ENCODE data around the gene LMF1. TPM values are rescaled to one million over a fixed set of nuclear protein-coding genes. Genes with fewer than 3 reads are reported as not detected.

The LMF1 gene
- total and polyA plus RNA-seq, 7 experiments from 2014 or later = 10.6 to 63.1 (median 41.3) TPM

DNA sequence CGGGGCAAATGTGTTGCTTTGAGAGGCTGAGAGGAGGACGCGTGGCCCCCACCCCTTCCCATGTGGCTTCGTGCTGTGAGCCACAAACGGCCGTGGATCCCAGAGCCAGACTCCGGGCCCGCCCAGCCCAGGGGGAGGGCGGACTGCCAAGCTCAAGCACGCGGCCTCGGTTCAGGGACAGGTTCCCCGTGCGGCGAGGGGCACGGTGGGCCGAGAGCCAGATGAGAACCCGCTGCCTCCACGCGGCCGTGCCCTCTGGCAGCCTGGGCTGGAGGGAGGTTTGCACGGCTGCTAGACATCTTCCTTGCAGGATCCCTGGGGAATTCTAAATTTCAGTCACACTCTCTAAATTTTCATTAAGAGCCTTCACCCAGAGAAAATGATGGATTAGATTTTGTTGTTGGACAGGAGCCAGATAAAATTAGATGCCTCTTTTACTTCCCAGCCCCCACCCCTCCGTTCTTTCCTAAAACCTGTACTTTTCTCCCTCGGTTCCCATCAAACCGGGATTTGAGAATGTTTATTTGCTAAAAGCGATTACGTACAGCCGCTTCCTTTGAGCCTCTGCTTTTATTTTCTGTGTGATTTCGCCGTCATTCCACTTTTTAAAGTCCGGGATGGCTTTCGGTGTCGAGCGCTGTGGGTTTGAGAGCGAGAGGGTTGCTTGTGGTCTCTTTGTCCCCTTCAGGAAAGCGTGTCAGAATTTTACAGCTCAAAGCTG, 145.3 kb downstream of the LMF1 start:
- intact Hi-C loops (cut with micrococcal nuclease) = no loop called here

DNA sequence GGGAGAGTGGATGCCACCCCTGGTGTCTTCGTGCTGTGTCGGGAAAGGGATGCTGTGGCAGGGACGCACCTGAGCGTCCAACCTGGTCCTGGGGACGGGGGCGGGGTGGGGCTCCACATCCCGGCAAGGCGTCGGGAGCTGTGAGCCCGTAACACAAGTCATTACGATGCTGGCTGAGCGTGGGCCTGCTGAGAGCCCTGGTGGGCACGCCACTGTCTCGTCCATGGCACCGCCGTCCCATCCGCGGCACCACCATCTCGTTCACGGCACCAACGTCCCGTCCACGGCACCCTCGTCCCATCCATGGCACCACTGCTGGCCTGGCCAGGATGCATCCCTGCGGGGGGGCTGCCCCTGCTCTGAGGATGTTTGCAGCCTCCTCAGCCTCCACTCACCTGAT, 146.2 kb downstream of the LMF1 start:
- intact Hi-C loops (cut with micrococcal nuclease) = no loop called here
- ATAC-seq = no peak
- POLR2A ChIA-PET = no interaction called here

More for the DNA sequence above, 145.3 kb downstream of the LMF1 start:
- Histone ChIP-seq H3K4me1 (ENCODE audit: control insufficient read depth in 2 of 2, insufficient read depth in 2 of 2, low read length in 2 of 2) (no peaks in the 10 kb centered on the region), H3K27me3 (ENCODE audit: control insufficient read depth in 2 of 2, insufficient read depth in 2 of 2, low read length in 2 of 2) (no peaks in the 10 kb centered on the region), H3K9me3 (ENCODE audit: control insufficient read depth in 2 of 3, low read length in 3 of 3) (no peaks in the 10 kb centered on the region), H3K4me3 (ENCODE audit: low read length) (no peak overlapping the region), H3K27ac (ENCODE audit: low read depth, low read length) (no peak overlapping the region), H3K36me3 (ENCODE audit: control insufficient read depth in 2 of 3, insufficient read depth in 3 of 3, low read length in 3 of 3) (no peaks in the 10 kb centered on the region)
- no peak overlapping the region for H3K27ac Mint-ChIP-seq
- H3K36me3 Mint-ChIP-seq = no peaks in the 10 kb centered on the region
- ChIA-PET CTCF (no interaction called here), POLR2A (no interaction called here)
- no peak for ATAC-seq
- H3K9me3 Mint-ChIP-seq = no peaks in the 10 kb centered on the region
- H3K4me3 Mint-ChIP-seq = no peak overlapping the region
- peaks cover 0 to 20% (median 14%) of the 10 kb centered on the region in 5 donors for H3K27me3 Mint-ChIP-seq
- no peaks in the 10 kb centered on the region for H3K4me1 Mint-ChIP-seq
- DNase-seq = no peak

DNA sequence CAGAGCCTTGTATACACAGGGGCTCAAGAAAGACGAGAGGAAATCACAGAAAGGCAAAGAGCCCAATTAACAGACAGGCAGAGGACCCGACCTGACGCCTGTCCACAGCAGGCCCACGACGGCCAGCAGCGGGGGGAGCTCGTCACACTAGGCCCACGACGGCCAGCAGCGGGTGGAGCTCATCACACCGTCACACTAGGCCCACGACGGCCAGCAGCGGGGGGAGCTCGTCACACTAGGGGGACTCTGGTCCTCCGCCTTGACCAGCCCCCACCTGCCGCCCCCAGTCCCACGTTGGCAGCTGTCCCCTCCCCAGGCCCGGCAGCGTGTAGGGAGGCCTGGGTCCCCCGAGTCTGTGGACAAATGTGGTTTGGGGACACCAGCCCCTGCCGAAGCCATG, 146.6 kb downstream of the LMF1 start:
- POLR2A ChIA-PET = no interaction called here
- ATAC-seq (no peak), DNase-seq (no peak)
- intact Hi-C loops (cut with micrococcal nuclease) = no loop called here
- H3K36me3 Mint-ChIP-seq = no peaks in the 10 kb centered on the region
- H3K27me3 Mint-ChIP-seq = peaks cover 5 to 15% (median 6%) of the 10 kb centered on the region in 5 donors
- no peak overlapping the region for H3K27ac Mint-ChIP-seq
- no peaks in the 10 kb centered on the region for H3K27me3 ChIP-seq (ENCODE audit: control insufficient read depth in 2 of 2, insufficient read depth in 2 of 2, low read length in 2 of 2)
- H3K27ac ChIP-seq (ENCODE audit: low read depth, low read length) = no peak overlapping the region
- no peaks in the 10 kb centered on the region for H3K36me3 ChIP-seq (ENCODE audit: control insufficient read depth in 2 of 3, insufficient read depth in 3 of 3, low read length in 3 of 3)
- no peak overlapping the region for H3K4me3 ChIP-seq (ENCODE audit: low read length)
- CTCF ChIA-PET = no interaction called here
- H3K4me3 Mint-ChIP-seq = no peak overlapping the region
- peaks cover 0 to 7% of the 10 kb centered on the region in 2 donors for H3K4me1 ChIP-seq (ENCODE audit: control insufficient read depth in 2 of 2, insufficient read depth in 2 of 2, low read length in 2 of 2)
- peaks cover 4 to 11% (median 9%) of the 10 kb centered on the region in 7 donors for H3K4me1 Mint-ChIP-seq
- H3K9me3 ChIP-seq (ENCODE audit: control insufficient read depth in 2 of 3, low read length in 3 of 3) = no peaks in the 10 kb centered on the region
- H3K9me3 Mint-ChIP-seq = no peaks in the 10 kb centered on the region

More for the DNA sequence above, 146.2 kb downstream of the LMF1 start:
- Mint-ChIP-seq H3K27ac (no peak overlapping the region), H3K9me3 (no peaks in the 10 kb centered on the region), H3K36me3 (no peaks in the 10 kb centered on the region), H3K27me3 (peaks cover 4 to 16% (median 8%) of the 10 kb centered on the region in 5 donors), H3K4me1 (peaks cover 3 to 7% (median 5%) of the 10 kb centered on the region in 7 donors), H3K4me3 (no peak overlapping the region)
- Histone ChIP-seq H3K4me3 (ENCODE audit: low read length) (no peak overlapping the region), H3K9me3 (ENCODE audit: control insufficient read depth in 2 of 3, low read length in 3 of 3) (no peaks in the 10 kb centered on the region), H3K4me1 (ENCODE audit: control insufficient read depth in 2 of 2, insufficient read depth in 2 of 2, low read length in 2 of 2) (peaks cover 0 to 4% of the 10 kb centered on the region in 2 donors), H3K36me3 (ENCODE audit: control insufficient read depth in 2 of 3, insufficient read depth in 3 of 3, low read length in 3 of 3) (no peaks in the 10 kb centered on the region), H3K27ac (ENCODE audit: low read depth, low read length) (no peak overlapping the region), H3K27me3 (ENCODE audit: control insufficient read depth in 2 of 2, insufficient read depth in 2 of 2, low read length in 2 of 2) (no peaks in the 10 kb centered on the region)
- DNase-seq = no peak
- CTCF ChIA-PET = no interaction called here

DNA sequence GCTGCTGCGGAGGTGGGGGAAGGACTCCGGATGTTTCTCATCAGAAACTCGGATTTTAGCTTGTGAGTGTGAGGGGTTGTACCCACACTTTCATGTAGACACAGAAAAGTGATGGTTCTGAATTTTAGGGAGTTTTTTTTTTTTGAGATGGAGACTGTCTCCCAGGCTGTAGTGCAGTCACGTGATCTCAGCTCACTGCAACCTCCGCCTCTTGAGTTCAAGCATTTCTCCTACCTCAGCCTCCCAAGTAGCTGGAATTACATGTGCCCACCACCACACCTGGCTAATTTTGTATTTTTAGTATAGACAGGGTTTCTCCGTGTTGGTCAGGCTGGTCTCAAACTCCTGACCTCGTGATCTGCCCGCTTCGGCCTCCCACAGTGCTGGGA, 147.9 kb downstream of the LMF1 start:
- ChIA-PET CTCF (no interaction called here), POLR2A (no interaction called here)
- intact Hi-C loops (cut with micrococcal nuclease) = no loop called here
- Mint-ChIP-seq H3K9me3 (no peaks in the 10 kb centered on the region), H3K27me3 (peaks cover 5 to 16% (median 6%) of the 10 kb centered on the region in 5 donors), H3K27ac (no peak overlapping the region), H3K36me3 (no peaks in the 10 kb centered on the region), H3K4me1 (peaks cover 4 to 11% (median 9%) of the 10 kb centered on the region in 7 donors), H3K4me3 (no peak overlapping the region)
- DNase-seq (no peak), ATAC-seq (no peak)
- Histone ChIP-seq H3K9me3 (ENCODE audit: control insufficient read depth in 2 of 3, low read length in 3 of 3) (no peaks in the 10 kb centered on the region), H3K27me3 (ENCODE audit: control insufficient read depth in 2 of 2, insufficient read depth in 2 of 2, low read length in 2 of 2) (no peaks in the 10 kb centered on the region), H3K27ac (ENCODE audit: low read depth, low read length) (no peak overlapping the region), H3K4me3 (ENCODE audit: low read length) (no peak overlapping the region), H3K36me3 (ENCODE audit: control insufficient read depth in 2 of 3, insufficient read depth in 3 of 3, low read length in 3 of 3) (no peaks in the 10 kb centered on the region), H3K4me1 (ENCODE audit: control insufficient read depth in 2 of 2, insufficient read depth in 2 of 2, low read length in 2 of 2) (peaks cover 0 to 7% of the 10 kb centered on the region in 2 donors)

DNA sequence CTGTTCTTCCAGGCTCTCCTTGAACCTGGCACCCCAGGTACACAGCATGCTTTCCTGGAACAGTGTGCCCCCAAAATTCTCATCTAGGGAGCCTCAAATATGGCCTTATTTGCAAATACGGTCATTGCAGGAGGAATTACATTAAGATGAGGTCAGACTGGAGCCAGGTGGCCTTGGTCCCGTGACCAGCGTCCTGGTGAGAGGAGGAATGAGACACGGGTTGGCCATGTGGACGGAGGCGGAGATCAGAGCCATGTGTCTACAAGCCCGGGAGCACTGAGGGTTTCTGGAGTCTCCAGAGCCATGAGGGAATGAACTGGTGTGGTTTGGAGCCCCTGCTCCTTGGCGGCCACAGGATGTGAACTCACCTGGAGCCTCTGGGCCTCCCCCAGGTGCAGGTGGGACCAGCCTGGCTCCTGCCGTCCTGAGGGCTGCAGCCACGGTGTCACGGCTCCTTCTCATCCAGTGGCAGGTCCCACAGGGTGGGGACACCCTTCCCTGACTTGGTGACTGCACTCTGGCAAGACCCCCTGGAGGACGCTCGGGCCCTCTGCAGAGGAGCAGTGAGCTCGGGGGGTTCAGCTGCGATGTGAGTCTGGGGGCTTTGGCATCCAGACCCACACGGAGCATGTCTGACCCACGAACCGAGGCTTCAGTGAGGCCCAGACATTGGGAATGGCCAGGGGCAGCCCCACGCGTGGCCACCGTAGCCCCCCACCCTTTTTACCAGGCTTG, 148.4 kb downstream of the LMF1 start:
- H3K9me3 Mint-ChIP-seq = no peaks in the 10 kb centered on the region
- H3K27me3 Mint-ChIP-seq = peaks cover 5 to 16% (median 6%) of the 10 kb centered on the region in 5 donors
- POLR2A ChIA-PET = no interaction called here
- H3K27ac Mint-ChIP-seq = no peak overlapping the region
- Histone ChIP-seq H3K4me3 (ENCODE audit: low read length) (no peak overlapping the region), H3K36me3 (ENCODE audit: control insufficient read depth in 2 of 3, insufficient read depth in 3 of 3, low read length in 3 of 3) (no peaks in the 10 kb centered on the region), H3K4me1 (ENCODE audit: control insufficient read depth in 2 of 2, insufficient read depth in 2 of 2, low read length in 2 of 2) (peaks cover 0 to 7% of the 10 kb centered on the region in 2 donors), H3K27me3 (ENCODE audit: control insufficient read depth in 2 of 2, insufficient read depth in 2 of 2, low read length in 2 of 2) (no peaks in the 10 kb centered on the region), H3K27ac (ENCODE audit: low read depth, low read length) (no peak overlapping the region), H3K9me3 (ENCODE audit: control insufficient read depth in 2 of 3, low read length in 3 of 3) (no peaks in the 10 kb centered on the region)
- H3K36me3 Mint-ChIP-seq = no peaks in the 10 kb centered on the region
- intact Hi-C loops (cut with micrococcal nuclease) = no loop called here
- CTCF ChIA-PET = no interaction called here
- no peak for DNase-seq
- H3K4me3 Mint-ChIP-seq = no peak overlapping the region
- ATAC-seq = no peak
- H3K4me1 Mint-ChIP-seq = peaks cover 4 to 11% (median 9%) of the 10 kb centered on the region in 7 donors

DNA sequence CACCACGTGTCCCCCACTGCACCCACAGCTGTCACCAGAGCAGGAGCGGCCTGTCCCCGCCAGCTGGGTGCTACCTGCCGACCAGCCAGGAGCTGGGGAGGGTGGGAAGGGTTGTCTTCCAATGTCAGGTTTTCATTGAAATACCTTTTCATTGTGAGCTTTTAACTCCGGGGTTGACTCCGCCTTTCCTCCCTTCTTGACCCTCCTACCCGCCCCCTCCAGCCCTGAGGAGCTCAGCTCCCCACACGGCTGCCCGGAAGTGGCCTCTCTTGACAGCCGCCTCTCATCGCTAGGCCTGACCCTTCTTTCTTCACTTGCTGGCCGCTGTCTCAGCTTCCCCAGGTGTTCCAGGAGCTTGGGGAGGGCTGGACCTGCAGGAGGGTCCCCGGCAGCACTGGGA, 149.0 kb downstream of the LMF1 start:
- no peak overlapping the region for H3K4me3 ChIP-seq (ENCODE audit: low read length)
- peaks cover 0 to 7% of the 10 kb centered on the region in 2 donors for H3K4me1 ChIP-seq (ENCODE audit: control insufficient read depth in 2 of 2, insufficient read depth in 2 of 2, low read length in 2 of 2)
- H3K4me1 Mint-ChIP-seq = peaks cover 4 to 11% (median 9%) of the 10 kb centered on the region in 7 donors
- CTCF ChIA-PET = no interaction called here
- H3K36me3 ChIP-seq (ENCODE audit: control insufficient read depth in 2 of 3, insufficient read depth in 3 of 3, low read length in 3 of 3) = no peaks in the 10 kb centered on the region
- H3K9me3 Mint-ChIP-seq = no peaks in the 10 kb centered on the region
- H3K27me3 ChIP-seq (ENCODE audit: control insufficient read depth in 2 of 2, insufficient read depth in 2 of 2, low read length in 2 of 2) = no peaks in the 10 kb centered on the region
- H3K27ac ChIP-seq (ENCODE audit: low read depth, low read length) = no peak overlapping the region
- H3K27me3 Mint-ChIP-seq = peaks cover 5 to 16% (median 6%) of the 10 kb centered on the region in 5 donors
- no peak overlapping the region for H3K27ac Mint-ChIP-seq
- ATAC-seq = no peak
- POLR2A ChIA-PET = no interaction called here
- no peaks in the 10 kb centered on the region for H3K9me3 ChIP-seq (ENCODE audit: control insufficient read depth in 2 of 3, low read length in 3 of 3)
- no peak for DNase-seq
- H3K4me3 Mint-ChIP-seq = no peak overlapping the region
- no peaks in the 10 kb centered on the region for H3K36me3 Mint-ChIP-seq
- intact Hi-C loops (cut with micrococcal nuclease) = no loop called here

DNA sequence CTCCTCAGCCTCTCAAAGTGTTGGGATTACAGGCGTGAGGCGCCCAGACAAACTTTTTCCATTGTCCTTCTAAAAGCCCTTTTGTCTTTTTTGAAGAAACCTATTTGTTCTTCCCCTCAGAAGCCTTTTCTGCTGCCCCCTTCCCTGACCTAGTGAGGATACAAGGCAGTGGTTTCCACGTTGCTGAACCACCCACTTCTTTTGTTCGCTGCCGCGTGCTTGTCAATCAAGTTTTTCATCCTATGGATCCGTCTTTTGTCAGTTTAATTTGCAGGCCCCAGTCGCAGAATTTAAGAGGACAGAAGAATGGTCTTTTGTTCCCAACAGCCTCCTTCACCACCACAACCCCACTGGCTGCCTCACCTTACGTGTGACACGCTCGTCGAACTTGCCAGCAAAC, 150.0 kb downstream of the LMF1 start:
- peaks cover 0 to 7% of the 10 kb centered on the region in 2 donors for H3K4me1 ChIP-seq (ENCODE audit: control insufficient read depth in 2 of 2, insufficient read depth in 2 of 2, low read length in 2 of 2)
- Mint-ChIP-seq H3K9me3 (no peaks in the 10 kb centered on the region), H3K27ac (peak overlapping the region in 1 of 9 donors; percentile 34), H3K36me3 (no peaks in the 10 kb centered on the region), H3K27me3 (peaks cover 2 to 19% (median 8%) of the 10 kb centered on the region in 5 donors), H3K4me1 (peaks cover 4 to 11% (median 9%) of the 10 kb centered on the region in 7 donors), H3K4me3 (no peak overlapping the region)
- no peaks in the 10 kb centered on the region for H3K9me3 ChIP-seq (ENCODE audit: control insufficient read depth in 2 of 3, low read length in 3 of 3)
- no peaks in the 10 kb centered on the region for H3K27me3 ChIP-seq (ENCODE audit: control insufficient read depth in 2 of 2, insufficient read depth in 2 of 2, low read length in 2 of 2)
- DNase-seq (no peak), ATAC-seq (no peak)
- no peak overlapping the region for H3K4me3 ChIP-seq (ENCODE audit: low read length)
- intact Hi-C loops (cut with micrococcal nuclease) = no loop called here
- ChIA-PET POLR2A (no interaction called here), CTCF (no interaction called here)
- no peak overlapping the region for H3K27ac ChIP-seq (ENCODE audit: low read depth, low read length)
- H3K36me3 ChIP-seq (ENCODE audit: control insufficient read depth in 2 of 3, insufficient read depth in 3 of 3, low read length in 3 of 3) = no peaks in the 10 kb centered on the region

All from naive thymus-derived CD4-positive, alpha-beta T cell (primary cell).